Endothelial cell of umbilical vein (primary cell): Measurements from ENCODE around the gene CREG2. TPM values are rescaled to one million over a fixed set of nuclear protein-coding genes. Genes with fewer than 3 reads are reported as not detected.

Experiments
- BruUV-seq: library from RNA; stranded (reverse); fragments of 400-500 nt; replicated peaks from 2 replicates; lab custom pipeline; 2021; lab: Mats Ljungman, UMichigan
- CTCF ChIA-PET: fragments of 300-600, 350-600 bp; sonication (Branson Sonifier 250); formaldehyde crosslinking; loops from one replicate; lab custom pipeline; 2021; ENCODE audit warnings: antibody characterized with exemption, inconsistent platforms; lab: Charles Lee
- POLR2A ChIA-PET: fragments of 300-600, 350-600 bp; sonication (Branson Sonifier 250); formaldehyde crosslinking; loops from one replicate; lab custom pipeline; 2021; ENCODE audit warnings: antibody characterized with exemption, inconsistent platforms; lab: Charles Lee
- DNase-seq: peaks from one replicate; pipeline ENCODE4 v3.0.0-alpha.2; 2011; ENCODE audit warnings: low read depth, low spot score
- FAIRE-seq: peaks from 2 replicates; lab custom pipeline; 2011; peaks lifted over from hg19 to GRCh38; lab: Jason Lieb, UNC
- H2AFZ ChIP-seq: 2 replicates; pipeline ENCODE4 v1.6.0; 2012; ENCODE audit warnings: low read depth, low read length, control low read depth, inconsistent platforms
- H3K27ac ChIP-seq: 2 replicates; pipeline ENCODE4 v1.5.1; 2011; ENCODE audit warnings: low read depth, mild to moderate bottlenecking, control low read depth, low read length, moderate library complexity; ENCODE audit not compliant: insufficient read depth
- H3K27me3 ChIP-seq, 2 experiments: 2 replicates each; pipeline versions ENCODE4 v1.6.0 to v1.6.1; 2011; ENCODE audit warnings: low read length in 2 of 2, mixed read lengths in 1 of 2; ENCODE audit not compliant: control insufficient read depth in 2 of 2, insufficient read depth in 2 of 2
- H3K36me3 ChIP-seq, 2 experiments: 2 replicates in 1 of 2; 3 replicates in 1 of 2; pipeline ENCODE4 v1.5.1; 2011; ENCODE audit warnings: low read length in 2 of 2, mild to moderate bottlenecking in 1 of 2, moderate library complexity in 1 of 2; ENCODE audit not compliant: control insufficient read depth in 2 of 2, insufficient read depth in 2 of 2; ENCODE audit errors: extremely low read depth in 1 of 2
- H3K4me1 ChIP-seq: 3 replicates; pipeline ENCODE4 v1.5.1; 2011; ENCODE audit warnings: mild to moderate bottlenecking, low read length; ENCODE audit not compliant: control insufficient read depth, insufficient read depth; ENCODE audit errors: extremely low read depth
- H3K4me2 ChIP-seq: 2 replicates; pipeline ENCODE4 v1.6.1; 2011; ENCODE audit warnings: low read length, control low read depth, mixed read lengths; ENCODE audit not compliant: insufficient read depth
- H3K4me3 ChIP-seq, 3 experiments: fragments of 200-600 bp in 1 of 3; sonication (generic), shearing (Covaris generic) in 1 of 3; replicated peaks in 1 of 3; 2 replicates each; pipeline ENCODE4 v1.5.1; 2011 to 2016; ENCODE audit warnings: control low read depth in 3 of 3, low read length in 3 of 3, mild to moderate bottlenecking in 2 of 3, inconsistent platforms in 1 of 3, low read depth in 1 of 3, moderate library complexity in 1 of 3; ENCODE audit not compliant: insufficient read depth in 1 of 3
- H3K79me2 ChIP-seq: 2 replicates; pipeline ENCODE4 v1.6.0; 2012; ENCODE audit warnings: low read length, inconsistent platforms; ENCODE audit not compliant: control insufficient read depth, insufficient read depth
- H3K9ac ChIP-seq: replicated peaks from 2 replicates; pipeline ENCODE3; 2011; ENCODE audit warnings: low read length, control low read depth; ENCODE audit not compliant: insufficient read depth; ENCODE audit errors: extremely low read depth
- H3K9me1 ChIP-seq: replicated peaks from 3 replicates; pipeline ENCODE4 v1.6.0; 2011; ENCODE audit warnings: mild to moderate bottlenecking, low read length; ENCODE audit not compliant: control insufficient read depth, insufficient read depth; ENCODE audit errors: extremely low read depth
- H3K9me3 ChIP-seq: replicated peaks from 2 replicates; pipeline ENCODE4 v1.5.1; 2012; ENCODE audit warnings: low read length, inconsistent platforms; ENCODE audit not compliant: control insufficient read depth, insufficient read depth
- H4K20me1 ChIP-seq: replicated peaks from 2 replicates; pipeline ENCODE3; 2011; ENCODE audit warnings: mild to moderate bottlenecking, low read length; ENCODE audit not compliant: control insufficient read depth, insufficient read depth; ENCODE audit errors: extremely low read depth
- CTCF ChIP-seq, 2 donors: IDR thresholded peaks; 1 replicate in 1 of 2; 2 replicates in 1 of 2; pipeline ENCODE4 v1.5.1; 2011; ENCODE audit warnings: low read length in 2 of 2, mild to moderate bottlenecking in 2 of 2, moderate library complexity in 2 of 2, control low read depth in 1 of 2, inconsistent platforms in 1 of 2, low read depth in 1 of 2; ENCODE audit not compliant: insufficient read depth in 1 of 2; ENCODE audit errors: extremely low read depth in 1 of 2
- EZH2 ChIP-seq: IDR thresholded peaks from 2 replicates; pipeline ENCODE4 v1.6.1; 2012; ENCODE audit warnings: borderline replicate concordance, low read depth, mild to moderate bottlenecking, moderate library complexity, low read length, inconsistent platforms; ENCODE audit not compliant: severe bottlenecking
- FOS ChIP-seq: IDR thresholded peaks from 2 replicates; pipeline ENCODE4 v1.6.1; 2011; ENCODE audit warnings: mild to moderate bottlenecking, low read length, moderate library complexity, borderline replicate concordance; ENCODE audit not compliant: insufficient read depth
- GATA2 ChIP-seq: IDR thresholded peaks from 2 replicates; pipeline ENCODE4 v1.7.0; 2011; ENCODE audit warnings: low read depth, mild to moderate bottlenecking, moderate library complexity, mixed read lengths, low read length; ENCODE audit not compliant: insufficient read length, insufficient read depth
- JUN ChIP-seq: IDR thresholded peaks from 2 replicates; pipeline ENCODE4 v1.6.1; 2011; ENCODE audit warnings: borderline replicate concordance, low read depth; ENCODE audit not compliant: insufficient read length, insufficient read depth
- MAX ChIP-seq: IDR thresholded peaks from 2 replicates; pipeline ENCODE4 v1.6.1; 2011; ENCODE audit not compliant: insufficient read depth, insufficient read length
- MYC ChIP-seq: IDR thresholded peaks from one replicate; pipeline ENCODE4 v1.6.1; 2011; ENCODE audit warnings: mild to moderate bottlenecking, low read depth, low read length
- POLR2A ChIP-seq: IDR thresholded peaks from 2 replicates; pipeline ENCODE4 v1.6.1; 2012; ENCODE audit warnings: low read depth, mild to moderate bottlenecking, control low read depth, low read length
- POLR2AphosphoS5 ChIP-seq: IDR thresholded peaks from 2 replicates; pipeline ENCODE4 v1.6.1; 2012; ENCODE audit warnings: low read depth, mild to moderate bottlenecking, control low read depth, low read length, moderate library complexity; ENCODE audit not compliant: insufficient read depth
- dilution Hi-C: fragments of 300-500 bp; cut with MboI; formaldehyde crosslinking; loops from one replicate; pipeline ENCODE4 v1.15.0; 2019; ENCODE audit warnings: low sequenced_read_pairs; ENCODE audit not compliant: extremely low pct_ligation_motif_present
- intact Hi-C: fragments of 100-400 bp; cut with micrococcal nuclease; formaldehyde crosslinking; loops from one replicate; pipeline ENCODE4 v1.10.0; 2022
- polyA plus RNA-seq, 4 experiments: library from polyadenylated mRNA; depleted of rRNA in 3 of 4; stranded (reverse) in 3 of 4; unstranded in 1 of 4; fragments of >200 nt; gene quantifications; 2 replicates each; pipeline versions ENCODE4 v1.2.1 to v1.2.3, GENCODE V29; 2011 to 2012; ENCODE audit warnings: missing spikeins in 1 of 4
- total RNA-seq: library from RNA; stranded (reverse); gene quantifications from 2 replicates; pipeline ENCODE4 v1.2.3, GENCODE V29; 2021

CREG2 gene
- total and polyA plus RNA-seq, 2 donors (not counting 3 experiments of a cell fraction or from before 2014, with no cell fraction given), result 0.48 to 2.0 TPM

GRCh38 chr2:101375653-101376052, 11.7 kb downstream of the CREG2 start:
- ChIA-PET CTCF (interaction anchor here (1.2 to 2.3 kb wide), 2 partner anchors 11 to 33 kb away, joined by 4 to 10 read pairs; partner anchors contain the start of gene CREG2), POLR2A (no interaction called here)
- Histone ChIP-seq H3K4me1 (no peaks in the 10 kb centered on the region), H3K9me1 (no peaks in the 10 kb centered on the region), H3K4me3 (no peak overlapping the region), H3K79me2 (no peaks in the 10 kb centered on the region), H3K27me3 (peaks cover 0 to 2% of the 10 kb centered on the region in 2 experiments), H3K27ac (no peak overlapping the region), H3K36me3 (no peaks in the 10 kb centered on the region), H3K9me3 (no peaks in the 10 kb centered on the region), H2AFZ (no peak overlapping the region), H3K4me2 (no peak overlapping the region), H4K20me1 (no peaks in the 10 kb centered on the region), H3K9ac (no peak overlapping the region)
- DNase-seq, result no peak
- intact Hi-C loops, result no loop called here
- dilution Hi-C loops, result no loop called here
- BruUV-seq, result no TSS peak
- TF ChIP-seq EZH2 (no peak), GATA2 (no peak), CTCF (IDR thresholded peaks at IDR 0.05; ENCODE audit: extremely low read depth in 1 of 2, insufficient read depth in 1 of 2, low read depth in 1 of 2, low read length in 2 of 2) (no peak), JUN (no peak), MYC (no peak), POLR2A (no peak), POLR2AphosphoS5 (no peak), FOS (no peak), MAX (no peak)
- no peak for FAIRE-seq
